GM12878 (cell line): Measurements from ENCODE around the gene CREB5. TPM values are rescaled to one million over a fixed set of nuclear protein-coding genes. Genes with fewer than 3 reads are reported as not detected.

Source experiments
- CBX5 ChIP-seq: sonication (generic); IDR thresholded peaks from 2 replicates; pipeline ENCODE4 v1.6.1; 2016; ENCODE audit warnings: low read depth, moderate library complexity, mild to moderate bottlenecking, inconsistent platforms
- CREB1 ChIP-seq: IDR thresholded peaks from 2 replicates; pipeline ENCODE4 v1.6.1; 2012; ENCODE audit warnings: low read depth, mild to moderate bottlenecking, inconsistent platforms
- DPF2 ChIP-seq: fragments of 450-650 bp; IDR thresholded peaks from 2 replicates; pipeline ENCODE4 v1.6.1; 2017; ENCODE audit warnings: mild to moderate bottlenecking
- IKZF2 ChIP-seq, 2 experiments: fragments of 450-650 bp; IDR thresholded peaks; 2 replicates each; pipeline ENCODE4 v1.6.1; 2017; ENCODE audit warnings: mild to moderate bottlenecking in 2 of 2, moderate library complexity in 2 of 2
- JUNB ChIP-seq: IDR thresholded peaks from 2 replicates; pipeline ENCODE4 v1.6.1; 2016; ENCODE audit warnings: antibody characterized with exemption, mild to moderate bottlenecking
- RAD51 ChIP-seq: fragments of 450-650 bp; IDR thresholded peaks from 2 replicates; pipeline ENCODE4 v1.6.1; 2016; ENCODE audit warnings: moderate library complexity, mild to moderate bottlenecking, inconsistent platforms
- SIN3A ChIP-seq: IDR thresholded peaks from 2 replicates; pipeline ENCODE4 v1.6.1; 2012; ENCODE audit warnings: low read depth, low read length, improper control_type of control experiment
- TCF7 ChIP-seq: IDR thresholded peaks from 2 replicates; pipeline ENCODE4 v1.6.1; 2014; ENCODE audit warnings: antibody characterized with exemption, borderline replicate concordance
- ZNF622 ChIP-seq: fragments of 450-650 bp; IDR thresholded peaks from 2 replicates; pipeline ENCODE4 v1.6.1; 2017; ENCODE audit warnings: mild to moderate bottlenecking, inconsistent platforms
- ZZZ3 ChIP-seq: IDR thresholded peaks from 2 replicates; pipeline ENCODE4 v1.6.1; 2011; ENCODE audit warnings: low read depth; ENCODE audit not compliant: control insufficient read depth, insufficient read length
- polyA plus RNA-seq, 11 experiments: library from polyadenylated mRNA; depleted of rRNA in 4 of 11; unstranded in 6 of 11; stranded (reverse) in 5 of 11; fragments of >200 nt; fragmentation: Nextera tagmentation in 4 of 11; fragmentation: Illumina TruSeq in 1 of 11; extraction: Ambion mirVana in 4 of 11; extraction: Trizol in 1 of 11; gene quantifications; 1 replicate in 1 of 11; 2 replicates in 10 of 11; pipeline versions ENCODE4 v1.2.1 to v1.2.3, GENCODE V29; 2011 to 2016; ENCODE audit warnings: inconsistent platforms in 2 of 11, missing spikeins in 2 of 11, low read depth in 1 of 11
- total RNA-seq, 4 experiments: library from RNA; depleted of rRNA in 3 of 4; stranded (reverse); fragments of >200 nt in 3 of 4; fragmentation: Illumina TruSeq in 1 of 4; extraction: Trizol in 1 of 4; gene quantifications; 2 replicates each; pipeline versions ENCODE4 v1.2.1 to v1.2.3, GENCODE V29; 2013 to 2021
- TF ChIP-seq, protein P1 (sequence below): IDR thresholded peaks from 2 replicates; pipeline ENCODE4 v1.6.1; 2011; ENCODE audit warnings: borderline replicate concordance, low read depth, mild to moderate bottlenecking, moderate library complexity, low read length; ENCODE audit not compliant: insufficient read depth, poor library complexity, severe bottlenecking
- TF ChIP-seq, protein P2 (sequence below): IDR thresholded peaks from 2 replicates; pipeline ENCODE4 v1.6.1; 2012; ENCODE audit warnings: mild to moderate bottlenecking, low read depth, low read length
- TF ChIP-seq, protein P3 (sequence below): fragments of 450-650 bp; IDR thresholded peaks from 2 replicates; pipeline ENCODE4 v1.6.1; 2017; ENCODE audit warnings: borderline replicate concordance

Gene CREB5
- total and polyA plus RNA-seq, 10 of the 15 experiments (the other 5 are each of a cell fraction or from before 2014, with no cell fraction given): 12.9 to 74.1 (median 53.0) TPM

DNA sequence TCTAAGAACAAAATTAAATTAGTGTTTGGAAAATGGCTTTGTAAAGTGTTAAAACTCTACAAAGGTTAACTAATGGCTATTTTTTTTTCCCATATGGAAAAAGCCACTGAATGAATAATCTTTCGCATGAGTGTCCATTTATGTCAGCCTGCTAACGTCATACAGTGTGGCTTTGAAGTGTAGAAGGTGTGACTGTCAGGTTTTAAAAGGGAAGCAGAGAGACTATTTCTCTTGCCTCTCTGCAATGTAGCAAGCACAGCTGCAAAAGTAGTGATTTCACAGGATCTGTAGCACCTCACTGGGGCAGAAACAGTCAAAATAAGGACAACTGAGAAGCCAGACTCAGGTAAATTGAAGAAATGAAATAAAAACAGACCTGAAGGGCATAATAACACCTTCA is 53.4 kb downstream of the CREB5 start (continued):
- TF ChIP-seq SIN3A (no peak), ZNF622 (no peak), TCF7 (0 out of 2 replicates have a peak, but pooled peaks have one; percentile 62), IKZF2 (IDR thresholded peaks at IDR 0.05) (peak; percentile 81 to 83; a peak in 3 of 4 replicates), RAD51 (no peak), JUNB (peak; percentile 43), ZZZ3 (no peak), CREB1 (peak; percentile 85), DPF2 (peak; percentile 46; the same call in 1 of the 2 replicates), CBX5 (no peak)
- TF ChIP-seq, protein P1, sequence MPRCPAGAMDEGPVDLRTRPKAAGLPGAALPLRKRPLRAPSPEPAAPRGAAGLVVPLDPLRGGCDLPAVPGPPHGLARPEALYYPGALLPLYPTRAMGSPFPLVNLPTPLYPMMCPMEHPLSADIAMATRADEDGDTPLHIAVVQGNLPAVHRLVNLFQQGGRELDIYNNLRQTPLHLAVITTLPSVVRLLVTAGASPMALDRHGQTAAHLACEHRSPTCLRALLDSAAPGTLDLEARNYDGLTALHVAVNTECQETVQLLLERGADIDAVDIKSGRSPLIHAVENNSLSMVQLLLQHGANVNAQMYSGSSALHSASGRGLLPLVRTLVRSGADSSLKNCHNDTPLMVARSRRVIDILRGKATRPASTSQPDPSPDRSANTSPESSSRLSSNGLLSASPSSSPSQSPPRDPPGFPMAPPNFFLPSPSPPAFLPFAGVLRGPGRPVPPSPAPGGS: no peak
- TF ChIP-seq, protein P2, sequence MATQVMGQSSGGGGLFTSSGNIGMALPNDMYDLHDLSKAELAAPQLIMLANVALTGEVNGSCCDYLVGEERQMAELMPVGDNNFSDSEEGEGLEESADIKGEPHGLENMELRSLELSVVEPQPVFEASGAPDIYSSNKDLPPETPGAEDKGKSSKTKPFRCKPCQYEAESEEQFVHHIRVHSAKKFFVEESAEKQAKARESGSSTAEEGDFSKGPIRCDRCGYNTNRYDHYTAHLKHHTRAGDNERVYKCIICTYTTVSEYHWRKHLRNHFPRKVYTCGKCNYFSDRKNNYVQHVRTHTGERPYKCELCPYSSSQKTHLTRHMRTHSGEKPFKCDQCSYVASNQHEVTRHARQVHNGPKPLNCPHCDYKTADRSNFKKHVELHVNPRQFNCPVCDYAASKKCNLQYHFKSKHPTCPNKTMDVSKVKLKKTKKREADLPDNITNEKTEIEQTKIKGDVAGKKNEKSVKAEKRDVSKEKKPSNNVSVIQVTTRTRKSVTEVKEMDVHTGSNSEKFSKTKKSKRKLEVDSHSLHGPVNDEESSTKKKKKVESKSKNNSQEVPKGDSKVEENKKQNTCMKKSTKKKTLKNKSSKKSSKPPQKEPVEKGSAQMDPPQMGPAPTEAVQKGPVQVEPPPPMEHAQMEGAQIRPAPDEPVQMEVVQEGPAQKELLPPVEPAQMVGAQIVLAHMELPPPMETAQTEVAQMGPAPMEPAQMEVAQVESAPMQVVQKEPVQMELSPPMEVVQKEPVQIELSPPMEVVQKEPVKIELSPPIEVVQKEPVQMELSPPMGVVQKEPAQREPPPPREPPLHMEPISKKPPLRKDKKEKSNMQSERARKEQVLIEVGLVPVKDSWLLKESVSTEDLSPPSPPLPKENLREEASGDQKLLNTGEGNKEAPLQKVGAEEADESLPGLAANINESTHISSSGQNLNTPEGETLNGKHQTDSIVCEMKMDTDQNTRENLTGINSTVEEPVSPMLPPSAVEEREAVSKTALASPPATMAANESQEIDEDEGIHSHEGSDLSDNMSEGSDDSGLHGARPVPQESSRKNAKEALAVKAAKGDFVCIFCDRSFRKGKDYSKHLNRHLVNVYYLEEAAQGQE: no peak
- TF ChIP-seq, protein P3, sequence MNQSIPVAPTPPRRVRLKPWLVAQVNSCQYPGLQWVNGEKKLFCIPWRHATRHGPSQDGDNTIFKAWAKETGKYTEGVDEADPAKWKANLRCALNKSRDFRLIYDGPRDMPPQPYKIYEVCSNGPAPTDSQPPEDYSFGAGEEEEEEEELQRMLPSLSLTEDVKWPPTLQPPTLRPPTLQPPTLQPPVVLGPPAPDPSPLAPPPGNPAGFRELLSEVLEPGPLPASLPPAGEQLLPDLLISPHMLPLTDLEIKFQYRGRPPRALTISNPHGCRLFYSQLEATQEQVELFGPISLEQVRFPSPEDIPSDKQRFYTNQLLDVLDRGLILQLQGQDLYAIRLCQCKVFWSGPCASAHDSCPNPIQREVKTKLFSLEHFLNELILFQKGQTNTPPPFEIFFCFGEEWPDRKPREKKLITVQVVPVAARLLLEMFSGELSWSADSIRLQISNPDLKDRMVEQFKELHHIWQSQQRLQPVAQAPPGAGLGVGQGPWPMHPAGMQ: no peak
